ENCODE results near the gene NUDT14. TPM values are rescaled to one million over a fixed set of nuclear protein-coding genes. Genes with fewer than 3 reads are reported as not detected.

Gene NUDT14
- total RNA-seq, 4 donors from 2014 or later = 17.0 to 53.9 (median 32.6) TPM

GRCh38 chr14:105161964-105162668 lies 19.0 kb downstream of the NUDT14 start:
- 97% methylated on average over 7 of the region's 10 CpGs; no CpG with 5 or more reads in 1 of the 2 donors for WGBS, 2 donors (ENCODE audit: low coverage in 1 of 2)
- no peak for DNase-seq
- intact Hi-C loops (cut with DNase I; ENCODE audit: low total_unique reads) = no loop called here
- Histone ChIP-seq H3K27me3 (peaks cover 7% of the 10 kb centered on the region), H3K36me3 (no peaks in the 10 kb centered on the region), H3K27ac (no peak overlapping the region), H3K4me3 (no peak overlapping the region), H3K9me3 (no peaks in the 10 kb centered on the region), H3K4me1 (peaks cover 0 to 12% (median 7%) of the 10 kb centered on the region in 4 donors)
- TF ChIP-seq EP300 (IDR thresholded peaks at IDR 0.05; ENCODE audit: low read depth) (no peak), POLR2AphosphoS5 (IDR thresholded peaks at IDR 0.05) (no peak), CTCF (IDR thresholded peaks at IDR 0.05) (no peak), POLR2A (IDR thresholded peaks at IDR 0.05) (no peak)
- in situ Hi-C loops (cut with MboI; ENCODE audit: low pct_ligation_motif_present in 1 of 4, low pct_unique_long_range_greater_than_20kb in 1 of 4, low sequenced_read_pairs in 3 of 4) = no loop called here

GRCh38 chr14:105161309-105161708 lies 19.8 kb downstream of the NUDT14 start:
- no peak for DNase-seq
- TF ChIP-seq EP300 (IDR thresholded peaks at IDR 0.05; ENCODE audit: low read depth) = no peak
- TF ChIP-seq POLR2AphosphoS5 (IDR thresholded peaks at IDR 0.05) = no peak
- no peak for TF ChIP-seq CTCF (IDR thresholded peaks at IDR 0.05)
- TF ChIP-seq POLR2A (IDR thresholded peaks at IDR 0.05) = no peak
- H3K27ac ChIP-seq = no peak overlapping the region
- in situ Hi-C loops (cut with MboI; ENCODE audit: low pct_ligation_motif_present in 1 of 4, low pct_unique_long_range_greater_than_20kb in 1 of 4, low sequenced_read_pairs in 3 of 4) (no loop called here), intact Hi-C loops (cut with DNase I; ENCODE audit: low total_unique reads) (no loop called here)
- no peaks in the 10 kb centered on the region for H3K36me3 ChIP-seq
- 82% methylated on average over 13 of the region's 15 CpGs; no CpG with 5 or more reads in 1 of the 2 donors for WGBS, 2 donors (ENCODE audit: low coverage in 1 of 2)
- no peaks in the 10 kb centered on the region for H3K27me3 ChIP-seq
- H3K4me3 ChIP-seq = no peak overlapping the region
- no peaks in the 10 kb centered on the region for H3K9me3 ChIP-seq
- H3K4me1 ChIP-seq = peaks cover 0 to 10% (median 6%) of the 10 kb centered on the region in 4 donors

GRCh38 chr14:105160776-105161175 lies 20.3 kb downstream of the NUDT14 start:
- Histone ChIP-seq H3K4me1 (peaks cover 0 to 9% (median 6%) of the 10 kb centered on the region in 4 donors), H3K27ac (no peak overlapping the region), H3K27me3 (no peaks in the 10 kb centered on the region), H3K9me3 (no peaks in the 10 kb centered on the region), H3K4me3 (no peak overlapping the region), H3K36me3 (no peaks in the 10 kb centered on the region)
- no peak for DNase-seq
- in situ Hi-C loops (cut with MboI; ENCODE audit: low pct_ligation_motif_present in 1 of 4, low pct_unique_long_range_greater_than_20kb in 1 of 4, low sequenced_read_pairs in 3 of 4) = no loop called here
- WGBS, 2 donors (ENCODE audit: low coverage in 1 of 2) = 79 to 85% methylated on average over 10 to 12 of the region's 12 CpGs
- intact Hi-C loops (cut with DNase I; ENCODE audit: low total_unique reads) = no loop called here
- no peak for TF ChIP-seq POLR2A (IDR thresholded peaks at IDR 0.05)
- no peak for TF ChIP-seq CTCF (IDR thresholded peaks at IDR 0.05)
- no peak for TF ChIP-seq POLR2AphosphoS5 (IDR thresholded peaks at IDR 0.05)
- no peak for TF ChIP-seq EP300 (IDR thresholded peaks at IDR 0.05; ENCODE audit: low read depth)

GRCh38 chr14:105159344-105159743 lies 21.8 kb downstream of the NUDT14 start:
- Histone ChIP-seq H3K36me3 (no peaks in the 10 kb centered on the region), H3K4me1 (no peaks in the 10 kb centered on the region), H3K4me3 (no peak overlapping the region), H3K27ac (no peak overlapping the region), H3K27me3 (no peaks in the 10 kb centered on the region), H3K9me3 (no peaks in the 10 kb centered on the region)
- DNase-seq = no peak
- TF ChIP-seq CTCF (IDR thresholded peaks at IDR 0.05) (no peak), POLR2AphosphoS5 (IDR thresholded peaks at IDR 0.05) (no peak), POLR2A (IDR thresholded peaks at IDR 0.05) (no peak), EP300 (IDR thresholded peaks at IDR 0.05; ENCODE audit: low read depth) (no peak)
- in situ Hi-C loops (cut with MboI; ENCODE audit: low pct_ligation_motif_present in 1 of 4, low pct_unique_long_range_greater_than_20kb in 1 of 4, low sequenced_read_pairs in 3 of 4) = no loop called here
- 77 to 84% methylated on average over 6 to 13 of the region's 14 CpGs for WGBS, 2 donors (ENCODE audit: low coverage in 1 of 2)
- intact Hi-C loops (cut with DNase I; ENCODE audit: low total_unique reads) = no loop called here

Data from transverse colon (tissue), 4 donors.